Uterus (tissue), 2 donors: ENCODE data around the gene ZNF891.

Source experiments
- POLR2A ChIP-seq, 2 donors: fragments of 450-650 bp; IDR thresholded peaks; one replicate each; pipeline ENCODE4 v1.6.1; 2016; ENCODE audit warnings: antibody characterized with exemption in 2 of 2, mild to moderate bottlenecking in 1 of 2, moderate library complexity in 1 of 2
- TF ChIP-seq, protein P1 (sequence below), 4 experiments: fragments of 200-600 bp in 2 of 4; fragments of 450-650 bp in 2 of 4; sonication (generic) in 2 of 4; IDR thresholded peaks; one replicate each; pipeline ENCODE4 v1.5.1; 2016 to 2019; ENCODE audit warnings: antibody characterized with exemption in 4 of 4, mild to moderate bottlenecking in 2 of 4, moderate library complexity in 1 of 4

DNA sequence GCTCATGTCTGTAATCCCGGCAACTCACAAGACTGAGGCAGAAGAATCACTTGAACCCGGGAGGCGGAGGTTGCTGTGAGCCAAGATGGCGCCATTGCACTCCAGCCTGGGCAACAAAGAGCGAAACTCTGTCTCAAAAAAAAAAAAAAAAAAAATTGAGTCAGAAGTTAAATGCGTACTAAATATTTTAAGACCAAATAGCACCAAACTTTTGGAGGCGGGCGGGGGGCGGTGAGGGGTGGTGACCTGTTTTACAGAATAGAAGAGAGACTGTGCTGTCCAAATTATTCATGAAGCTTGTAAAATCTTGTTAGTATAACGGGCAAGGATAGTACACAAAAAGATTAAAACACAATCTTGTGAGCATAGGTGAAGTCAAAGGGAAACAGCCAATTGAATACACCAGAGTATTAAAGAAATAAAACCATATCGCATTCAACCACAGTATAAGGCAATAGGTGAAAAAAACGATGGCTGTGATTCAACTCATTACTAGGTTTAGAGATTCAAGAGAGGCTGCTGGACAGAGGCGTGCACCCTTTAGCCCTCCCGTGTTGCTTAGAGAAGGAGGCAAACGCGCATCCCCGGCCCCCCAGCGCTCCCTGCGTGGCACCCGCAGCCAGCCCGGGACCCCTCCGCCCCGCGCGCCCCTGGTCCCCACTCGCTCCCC is 571 bp downstream of the ZNF891 start:
- TF ChIP-seq, protein P1, sequence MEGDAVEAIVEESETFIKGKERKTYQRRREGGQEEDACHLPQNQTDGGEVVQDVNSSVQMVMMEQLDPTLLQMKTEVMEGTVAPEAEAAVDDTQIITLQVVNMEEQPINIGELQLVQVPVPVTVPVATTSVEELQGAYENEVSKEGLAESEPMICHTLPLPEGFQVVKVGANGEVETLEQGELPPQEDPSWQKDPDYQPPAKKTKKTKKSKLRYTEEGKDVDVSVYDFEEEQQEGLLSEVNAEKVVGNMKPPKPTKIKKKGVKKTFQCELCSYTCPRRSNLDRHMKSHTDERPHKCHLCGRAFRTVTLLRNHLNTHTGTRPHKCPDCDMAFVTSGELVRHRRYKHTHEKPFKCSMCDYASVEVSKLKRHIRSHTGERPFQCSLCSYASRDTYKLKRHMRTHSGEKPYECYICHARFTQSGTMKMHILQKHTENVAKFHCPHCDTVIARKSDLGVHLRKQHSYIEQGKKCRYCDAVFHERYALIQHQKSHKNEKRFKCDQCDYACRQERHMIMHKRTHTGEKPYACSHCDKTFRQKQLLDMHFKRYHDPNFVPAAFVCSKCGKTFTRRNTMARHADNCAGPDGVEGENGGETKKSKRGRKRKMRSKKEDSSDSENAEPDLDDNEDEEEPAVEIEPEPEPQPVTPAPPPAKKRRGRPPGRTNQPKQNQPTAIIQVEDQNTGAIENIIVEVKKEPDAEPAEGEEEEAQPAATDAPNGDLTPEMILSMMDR (IDR thresholded peaks at IDR 0.05) = no peak
- no peak for TF ChIP-seq POLR2A (IDR thresholded peaks at IDR 0.05)
